Hepatic stellate cell (primary cell): Measurements from ENCODE around the gene UBE2S.
A peak's percentile ranks its signal among the peaks of the same experiment; 100 is the strongest.

Experiments used
- DNase-seq: peaks from one replicate; pipeline ENCODE4 v3.0.0; 2011; ENCODE audit warnings: low spot score

Gene UBE2S

GRCh38 chr19:55362174-55362989 lies 45.2 kb downstream of the UBE2S start:
- DNase-seq, result no peak

DNA sequence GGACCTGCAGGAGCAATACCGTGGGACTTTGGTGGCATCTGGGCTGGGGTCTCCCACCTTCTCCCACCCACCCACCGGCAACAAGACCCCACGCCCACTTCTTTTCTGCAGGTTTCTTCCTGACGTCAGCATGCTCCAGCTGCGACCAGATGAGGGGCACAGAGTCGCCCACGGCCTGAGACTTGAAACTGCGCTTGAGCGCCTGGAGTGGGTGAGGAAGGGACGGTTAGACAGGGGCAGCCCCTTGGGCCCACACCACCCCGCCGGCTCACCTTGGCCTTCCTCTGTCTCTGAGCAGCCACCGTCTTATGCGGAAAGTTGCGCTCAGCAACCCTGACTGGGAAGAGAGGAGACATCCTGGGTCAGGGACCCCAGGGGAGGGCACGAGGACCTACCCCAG lies 46.7 kb downstream of the UBE2S start:
- DNase-seq, result no peak

- no peak for DNase-seq
These were observed 48.4 kb downstream of the UBE2S start for GRCh38 chr19:55358943-55359908.

- DNase-seq, result no peak
These were observed 49.1 kb downstream of the UBE2S start for GRCh38 chr19:55358493-55358892.

- DNase-seq, result no peak
These were observed 52.3 kb downstream of the UBE2S start for GRCh38 chr19:55355213-55355821.

DNA sequence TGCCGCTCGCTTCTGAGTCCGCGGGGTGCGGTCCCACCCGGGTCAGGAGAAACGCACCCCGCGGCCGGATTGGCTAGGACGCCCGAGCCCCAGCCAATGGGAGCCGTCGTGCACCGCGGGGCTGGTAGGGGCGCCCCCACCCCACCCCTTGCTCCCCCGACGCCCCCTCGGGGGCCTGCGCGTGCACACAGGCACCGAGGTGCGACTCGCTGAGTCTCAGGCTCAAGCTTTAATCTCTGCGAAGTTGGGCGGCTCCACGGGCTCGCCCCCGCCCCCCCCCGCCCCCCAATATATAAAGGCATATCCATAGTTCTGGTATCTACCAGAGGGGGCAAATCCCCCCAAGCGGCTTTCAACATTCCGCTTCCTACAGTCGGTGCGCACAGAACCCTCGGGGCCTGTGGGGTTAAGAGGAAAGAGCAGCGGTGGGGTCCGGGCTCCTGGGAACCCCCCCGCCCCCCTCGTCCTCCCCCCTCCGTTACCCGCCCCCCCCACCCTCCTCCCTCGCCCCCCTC lies 52.8 kb downstream of the UBE2S start, which contains the start of gene COX6B2:
TSS of gene COX6B2 (minus strand) at position 22 of the 515 bp plus-strand sequence. CDS start 198 bp downstream, outside the sequence.
- no peak for DNase-seq

GRCh38 chr19:55353803-55354697 lies 53.5 kb downstream of the UBE2S start:
- peak; percentile 74 for DNase-seq

DNA sequence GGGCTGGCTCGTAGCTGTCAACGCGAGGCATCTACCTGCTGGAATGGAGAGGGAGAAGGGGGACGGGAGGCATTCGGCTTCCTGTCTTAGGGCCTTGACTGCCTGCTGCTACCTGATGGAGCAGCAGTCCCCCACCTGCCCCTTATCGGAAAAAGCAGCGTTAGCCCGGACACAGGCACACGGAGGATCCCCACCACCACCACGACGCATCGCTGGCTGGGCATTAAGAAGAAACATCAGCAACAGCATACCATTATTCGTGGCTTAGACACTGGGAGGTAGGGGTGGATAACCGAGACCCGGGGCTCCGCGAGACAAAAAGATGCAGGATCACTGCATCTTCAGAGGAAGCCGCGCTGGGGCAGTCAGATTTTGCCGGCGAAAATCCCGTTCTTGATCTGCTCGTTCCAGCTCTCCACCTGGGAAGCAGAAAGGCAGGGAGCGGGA lies 54.2 kb downstream of the UBE2S start:
- DNase-seq, result no peak

GRCh38 chr19:55352549-55353145 lies 54.9 kb downstream of the UBE2S start:
- DNase-seq, result no peak

GRCh38 chr19:55352040-55352439 lies 55.5 kb downstream of the UBE2S start:
- no peak for DNase-seq

DNA sequence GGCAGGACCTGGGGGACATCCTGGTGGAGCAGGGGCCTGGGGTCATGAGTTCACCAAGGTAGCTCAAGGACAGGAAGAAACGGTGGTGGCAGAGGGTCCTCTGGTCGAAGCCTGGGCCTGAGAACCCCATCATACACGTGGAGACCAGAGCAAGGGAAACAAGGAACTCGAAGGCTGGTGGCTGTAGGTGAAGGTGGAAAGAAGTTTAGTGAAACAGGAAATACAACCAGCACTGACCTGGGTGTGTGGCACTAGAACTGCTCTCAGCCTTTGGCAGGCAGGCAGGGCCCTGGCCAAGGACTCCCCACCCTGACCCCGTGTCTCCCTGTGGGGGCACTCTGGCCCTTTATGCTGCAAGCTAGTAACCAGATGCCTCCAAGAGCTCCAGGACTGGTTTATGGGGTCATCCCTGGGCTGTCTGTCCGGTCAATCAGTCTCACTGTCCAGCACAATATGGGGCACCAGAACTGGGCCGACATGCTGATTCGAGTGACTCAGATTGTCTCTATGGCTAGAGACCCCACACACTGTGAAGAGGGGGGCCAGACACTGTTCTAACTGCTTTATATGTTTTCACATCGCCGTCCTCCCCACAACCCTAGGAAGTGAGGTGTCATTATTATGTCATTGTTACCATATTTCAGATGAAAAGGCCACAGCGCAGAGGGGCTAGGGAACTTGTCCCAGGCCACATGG lies 56.8 kb downstream of the UBE2S start:
- DNase-seq, result no peak
